GM21737 (cell line): Measurements from ENCODE around the gene METTL4.

ENCODE experiments used
- ATAC-seq: cut with Tn5 transposase; IDR thresholded peaks from one replicate; pipeline ENCODE4 v1.9.1; 2021; ENCODE audit warnings: mild to moderate bottlenecking, moderate library complexity; ENCODE audit not compliant: unreplicated experiment

Gene METTL4, protein sequence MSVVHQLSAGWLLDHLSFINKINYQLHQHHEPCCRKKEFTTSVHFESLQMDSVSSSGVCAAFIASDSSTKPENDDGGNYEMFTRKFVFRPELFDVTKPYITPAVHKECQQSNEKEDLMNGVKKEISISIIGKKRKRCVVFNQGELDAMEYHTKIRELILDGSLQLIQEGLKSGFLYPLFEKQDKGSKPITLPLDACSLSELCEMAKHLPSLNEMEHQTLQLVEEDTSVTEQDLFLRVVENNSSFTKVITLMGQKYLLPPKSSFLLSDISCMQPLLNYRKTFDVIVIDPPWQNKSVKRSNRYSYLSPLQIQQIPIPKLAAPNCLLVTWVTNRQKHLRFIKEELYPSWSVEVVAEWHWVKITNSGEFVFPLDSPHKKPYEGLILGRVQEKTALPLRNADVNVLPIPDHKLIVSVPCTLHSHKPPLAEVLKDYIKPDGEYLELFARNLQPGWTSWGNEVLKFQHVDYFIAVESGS

DNA sequence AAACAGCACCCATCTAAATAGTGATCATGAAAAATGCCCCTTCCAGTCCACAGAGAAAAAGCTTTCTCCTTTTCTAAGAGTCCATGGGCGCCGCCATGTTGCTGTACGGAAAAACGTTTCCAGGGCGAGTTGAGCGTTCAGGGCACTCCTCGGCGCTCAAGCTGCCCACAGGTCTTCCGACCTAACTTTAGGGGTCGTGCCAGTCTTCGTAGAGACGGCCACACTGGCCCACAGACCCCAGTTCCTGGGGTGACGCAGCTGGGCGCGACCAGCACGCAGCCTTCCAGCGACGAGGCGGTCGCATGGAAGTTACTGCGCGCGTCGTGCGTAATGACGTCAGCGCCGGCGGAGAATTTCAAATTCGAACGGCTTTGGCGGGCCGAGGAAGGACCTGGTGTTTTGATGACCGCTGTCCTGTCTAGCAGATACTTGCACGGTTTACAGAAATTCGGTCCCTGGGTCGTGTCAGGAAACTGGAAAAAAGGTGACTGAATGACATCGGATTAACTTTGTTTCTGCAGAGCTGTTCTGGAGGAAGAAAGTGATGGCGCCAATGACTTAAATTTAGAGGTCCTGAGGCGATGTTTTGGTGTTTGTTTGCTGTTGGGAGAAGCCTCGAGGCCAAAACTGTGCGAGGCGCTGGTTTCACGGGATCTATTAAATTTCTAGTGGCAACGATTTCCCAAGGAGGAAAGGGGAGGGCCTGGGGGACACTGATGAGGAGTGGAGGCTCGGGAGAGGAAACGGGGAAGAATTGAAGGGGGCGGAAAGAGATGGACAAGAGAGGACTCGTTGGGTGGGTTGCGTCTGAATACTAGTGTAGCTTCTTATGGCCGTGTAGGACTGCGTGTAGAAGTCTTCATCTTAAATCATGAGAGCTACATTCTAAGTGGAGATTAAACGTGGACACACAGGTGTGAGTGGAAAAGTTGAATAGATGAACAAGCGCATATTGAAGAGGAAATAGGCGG, at the start of gene METTL4, which contains the start of gene NDC80:
Gene METTL4, minus strand, starts transcription at position 306 of the 971 bp plus-strand sequence. CDS start 4,289 bp downstream, outside the sequence.
Gene NDC80, plus strand, starts transcription at position 358 of the 971 bp plus-strand sequence. CDS start 1,429 bp downstream, outside the sequence.
- peak; percentile 79 for ATAC-seq

GRCh38 chr18:2618009-2618408, 46.7 kb upstream of the METTL4 start:
- no peak for ATAC-seq

DNA sequence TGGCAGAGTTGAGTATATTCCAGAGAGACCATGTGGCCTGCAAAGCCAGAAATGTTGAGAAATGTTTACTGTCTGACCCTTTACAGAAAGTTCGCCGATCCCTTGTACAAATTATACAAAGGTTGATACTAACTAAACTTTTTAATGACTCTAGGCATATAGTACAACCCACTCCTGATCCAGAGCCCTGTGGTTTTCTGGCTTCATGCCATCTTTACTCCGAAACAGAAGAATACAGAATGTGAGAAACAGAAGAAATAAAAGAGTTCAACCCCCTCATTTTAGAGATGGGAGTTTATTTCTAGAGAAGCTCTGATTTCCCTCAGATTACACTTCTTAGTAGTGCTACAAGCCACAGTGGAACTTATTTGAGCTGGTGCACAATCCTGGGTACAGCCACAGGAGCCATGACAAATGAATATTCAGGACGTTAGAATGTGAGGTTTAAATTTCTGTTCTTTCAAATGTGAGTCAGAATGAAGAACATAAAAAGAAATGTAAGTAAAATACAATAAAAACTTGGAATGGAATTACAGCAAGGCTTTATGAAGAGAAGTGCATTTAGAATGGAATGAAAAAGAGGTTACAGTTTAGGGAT, 46.2 kb upstream of the METTL4 start:
- ATAC-seq, result no peak

DNA sequence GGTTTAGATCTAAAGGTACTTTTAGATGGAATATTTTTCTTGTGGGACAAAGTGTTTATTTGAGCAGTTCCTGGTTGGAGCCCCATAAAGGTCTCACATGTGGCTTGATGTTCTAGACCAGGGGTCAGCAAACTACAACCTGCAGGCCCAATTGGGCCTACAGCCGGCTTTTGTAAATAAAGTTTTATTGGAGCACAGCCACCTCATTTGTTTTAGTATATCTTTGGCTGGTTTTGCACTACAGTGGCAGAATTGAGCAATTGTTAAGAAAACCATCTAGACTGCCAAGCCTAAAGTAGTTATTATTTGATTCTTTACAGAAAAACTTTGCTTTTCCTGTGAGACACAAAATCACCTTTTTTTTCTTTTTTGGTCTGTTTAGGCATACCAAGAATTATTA, 41.7 kb upstream of the METTL4 start:
- no peak for ATAC-seq

- no peak for ATAC-seq
These were observed 39.2 kb upstream of the METTL4 start for GRCh38 chr18:2610549-2610948.

DNA sequence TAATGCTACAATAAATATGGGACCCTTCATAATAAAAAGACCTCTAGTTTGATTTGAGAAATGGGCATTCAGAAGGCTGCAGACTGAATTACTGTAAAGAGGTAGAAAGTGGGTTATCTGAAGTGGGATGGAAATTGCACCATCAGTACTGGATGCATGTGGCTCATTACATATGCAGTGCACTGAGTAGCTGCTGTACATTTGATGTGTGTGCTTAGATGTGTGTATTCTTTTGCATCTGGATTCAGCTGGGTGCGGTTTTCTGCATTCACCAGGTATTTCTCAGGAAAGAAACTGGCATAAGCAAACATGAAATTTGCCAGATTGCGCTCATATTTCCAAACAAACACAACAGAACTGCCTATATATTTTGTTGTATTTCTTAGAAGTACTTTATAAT, 38.3 kb upstream of the METTL4 start:
- no peak for ATAC-seq

DNA sequence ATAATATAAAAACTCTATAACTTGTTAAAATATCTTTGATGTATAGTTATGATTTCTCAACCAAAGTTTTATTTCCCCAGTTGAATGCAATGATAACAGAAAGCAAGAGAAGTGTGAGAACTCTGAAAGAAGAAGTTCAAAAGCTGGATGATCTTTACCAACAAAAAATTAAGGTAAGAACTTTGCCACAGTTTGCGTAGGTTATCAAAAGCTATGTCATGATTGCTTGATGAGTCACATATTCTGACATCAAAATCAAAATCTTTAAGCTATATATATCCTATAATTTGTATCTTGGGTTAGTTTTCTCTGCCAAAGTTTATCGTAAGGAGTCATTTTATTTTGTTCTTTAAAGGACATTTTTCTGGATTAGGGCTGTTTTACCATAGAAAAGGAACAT, 35.0 kb upstream of the METTL4 start:
- ATAC-seq, result no peak

- no peak for ATAC-seq
These were observed 31.5 kb upstream of the METTL4 start for GRCh38 chr18:2602844-2603243.

DNA sequence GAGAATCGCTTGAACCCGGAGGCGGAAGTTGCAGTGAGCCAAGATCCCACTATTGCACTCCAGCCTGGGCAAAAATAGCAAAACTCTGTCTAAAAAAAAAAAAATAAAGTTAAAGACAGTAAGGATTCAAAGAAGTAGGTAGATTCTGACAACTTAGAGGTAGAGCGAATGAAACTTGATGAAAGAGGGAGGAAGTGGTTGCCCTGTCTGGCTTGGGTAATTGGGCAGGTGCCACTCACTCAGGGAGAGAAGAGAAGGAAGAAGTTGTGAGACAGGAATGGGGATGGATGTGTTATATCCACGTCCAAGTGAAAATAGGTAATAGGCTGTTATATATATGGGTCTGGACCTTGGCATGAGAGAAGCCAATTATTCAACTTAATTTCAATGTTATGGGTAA, 26.3 kb upstream of the METTL4 start:
- ATAC-seq, result no peak

DNA sequence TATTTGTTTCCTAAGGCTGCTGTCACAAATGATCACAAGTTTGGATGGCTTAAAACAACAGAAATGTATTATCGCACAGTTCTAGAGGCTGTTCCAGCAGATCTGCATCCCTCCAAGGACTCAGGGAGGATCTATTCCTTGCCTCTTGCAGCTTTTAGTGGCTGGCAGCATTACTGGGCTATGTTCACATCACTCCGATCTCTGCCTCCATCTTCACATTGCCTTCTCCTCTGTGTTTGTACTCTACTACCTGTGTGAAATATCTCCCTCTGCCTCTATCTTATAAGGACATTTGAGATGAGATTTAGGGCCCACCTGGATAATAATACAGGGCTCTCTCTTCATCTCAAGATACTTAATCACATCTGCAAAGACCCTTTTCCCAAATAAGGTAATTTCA, 19.0 kb upstream of the METTL4 start:
- ATAC-seq, result no peak

DNA sequence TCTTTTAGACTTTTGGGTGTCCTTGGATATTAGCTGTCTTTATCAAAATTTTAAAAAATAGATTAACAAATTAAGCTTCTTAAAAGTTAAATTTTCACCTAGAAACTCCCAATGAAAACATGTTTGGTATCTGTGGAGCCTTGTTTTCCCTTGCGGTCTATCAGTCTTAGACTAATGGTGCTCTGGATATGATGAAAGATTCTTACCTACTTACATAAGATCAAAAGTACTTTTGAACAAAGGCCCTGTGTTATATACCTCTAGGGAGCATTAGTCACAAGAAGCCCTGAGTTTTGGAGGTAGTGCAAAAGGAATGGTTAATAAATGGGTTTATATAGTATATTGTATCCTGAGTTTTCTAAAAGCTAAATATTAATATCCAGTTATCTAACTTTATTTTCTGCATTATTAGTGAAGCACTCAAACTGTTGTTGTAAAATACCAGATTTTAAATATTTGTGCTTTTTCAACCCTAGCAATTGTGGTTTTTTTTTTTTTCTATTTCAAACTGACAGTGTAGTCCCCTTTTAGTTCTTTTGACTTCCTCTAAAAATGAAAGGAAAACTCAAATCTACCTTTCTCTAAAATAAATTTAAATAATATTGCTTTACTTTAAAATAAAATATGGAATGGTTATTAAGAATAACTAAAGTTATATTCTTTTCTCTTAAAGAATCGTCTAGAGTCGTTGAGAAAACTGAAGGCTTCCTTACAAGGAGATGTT, 18.2 kb upstream of the METTL4 start:
- ATAC-seq, result no peak

DNA sequence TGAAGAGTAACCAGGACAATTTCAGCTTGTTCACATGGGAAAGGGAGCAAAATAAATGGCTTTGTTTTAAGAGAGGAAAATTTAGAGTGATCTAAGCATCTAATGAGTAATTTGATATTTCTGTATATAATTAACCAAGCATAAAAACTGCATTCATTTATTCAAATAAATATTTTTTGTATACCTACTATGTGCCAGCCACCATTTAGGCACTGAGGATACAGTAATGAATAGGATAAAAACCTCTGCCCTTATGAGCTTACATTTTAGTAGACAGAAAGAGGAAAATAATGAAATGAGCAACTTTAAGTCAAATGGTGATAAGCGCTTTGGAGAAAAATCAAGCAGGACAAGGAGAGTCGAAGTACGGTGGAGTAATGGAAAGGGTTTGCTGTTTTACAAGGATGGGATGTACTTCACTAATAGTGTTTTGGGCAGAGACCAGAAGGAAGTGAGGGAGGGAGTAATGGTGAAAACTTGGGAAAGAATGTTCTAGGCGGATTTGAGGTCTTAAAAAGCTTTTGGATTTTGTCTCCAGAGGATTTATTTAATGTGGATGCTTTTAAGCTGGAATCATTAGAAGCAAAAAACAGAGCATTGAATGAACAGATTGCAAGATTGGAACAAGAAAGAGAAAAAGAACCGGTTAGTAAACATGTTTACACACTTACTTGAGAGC, 17.5 kb upstream of the METTL4 start:
- no peak for ATAC-seq

DNA sequence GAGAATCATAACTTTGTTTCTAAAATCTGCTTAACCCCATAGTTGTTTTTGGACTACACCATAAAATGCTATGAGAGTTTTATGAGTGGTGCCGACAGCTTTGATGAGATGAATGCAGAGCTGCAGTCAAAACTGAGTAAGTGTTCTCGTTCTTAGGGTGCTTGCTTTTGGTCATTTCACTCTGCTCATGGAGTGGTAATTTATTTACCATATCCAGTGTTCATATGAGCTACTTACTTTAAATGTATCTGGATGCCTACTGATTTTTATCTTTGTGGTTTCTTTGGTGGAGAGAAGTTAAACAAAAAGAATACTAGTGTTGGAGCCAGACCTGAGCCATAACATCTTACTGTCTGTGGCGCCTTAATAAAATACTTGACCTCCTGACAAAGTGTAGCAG, 16.5 kb upstream of the METTL4 start:
- no peak for ATAC-seq

DNA sequence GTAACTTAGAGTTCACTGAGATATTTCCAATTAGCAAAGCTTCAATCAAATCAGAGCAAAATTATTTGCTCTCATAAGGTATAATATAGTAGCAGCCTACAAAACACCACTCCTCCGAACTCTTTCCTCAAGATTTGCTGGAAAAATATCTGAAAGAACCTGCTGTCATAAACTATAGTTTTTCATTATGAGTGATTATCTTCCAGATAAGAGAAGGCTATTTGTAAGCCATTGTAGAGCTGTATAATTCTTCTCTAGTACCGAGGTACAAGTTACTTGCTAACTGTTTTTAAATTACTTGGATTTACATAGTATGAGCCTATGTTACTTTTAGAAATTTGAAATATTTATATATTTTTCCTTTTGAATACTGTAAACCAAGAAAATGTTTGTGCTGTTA, 2.1 kb upstream of the METTL4 start:
- ATAC-seq, result no peak

GRCh38 chr18:2572892-2573291, 1.6 kb upstream of the METTL4 start:
- ATAC-seq, result no peak

DNA sequence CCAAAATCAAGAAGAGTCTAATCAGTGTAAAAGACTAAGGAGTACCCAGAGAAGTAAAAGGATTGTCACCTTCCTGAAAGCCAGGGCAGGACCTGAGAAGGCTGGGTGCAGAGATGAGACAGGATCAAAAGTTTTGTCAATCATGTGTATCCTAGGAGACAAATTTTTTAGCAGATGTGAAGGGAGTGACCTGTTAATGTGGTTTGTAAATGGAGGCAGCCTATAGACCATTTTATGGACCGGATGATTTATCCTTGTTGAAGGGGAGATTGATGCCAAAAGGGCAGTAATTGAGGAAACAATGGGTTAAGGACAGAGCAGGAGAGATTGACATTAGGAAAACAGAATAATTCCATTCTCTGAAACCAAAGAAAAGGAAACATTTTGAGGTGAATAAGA, 865 bp upstream of the METTL4 start:
- ATAC-seq, result peak; percentile 12

DNA sequence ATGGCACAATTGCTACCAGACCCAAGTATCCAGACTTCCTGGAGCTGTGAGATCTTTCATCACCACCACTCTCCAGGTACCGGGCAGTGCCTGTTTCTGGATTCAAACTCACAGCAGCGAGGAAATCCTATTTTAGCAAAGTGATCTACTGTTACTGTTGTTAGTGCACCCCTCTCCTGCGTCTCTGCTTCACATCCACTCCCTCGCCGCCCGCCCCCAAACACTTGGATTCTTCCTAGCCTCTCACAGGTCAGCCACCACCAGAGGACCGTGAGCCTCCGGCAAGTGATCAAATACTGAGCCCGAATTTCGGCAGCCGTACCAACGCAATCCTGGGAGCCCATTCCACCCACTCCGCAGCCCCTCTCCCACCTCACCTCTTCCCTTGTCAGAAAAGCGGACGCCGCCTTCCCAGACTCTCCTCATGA, 519 bp downstream of the METTL4 start:
- peak; percentile 47 for ATAC-seq

DNA sequence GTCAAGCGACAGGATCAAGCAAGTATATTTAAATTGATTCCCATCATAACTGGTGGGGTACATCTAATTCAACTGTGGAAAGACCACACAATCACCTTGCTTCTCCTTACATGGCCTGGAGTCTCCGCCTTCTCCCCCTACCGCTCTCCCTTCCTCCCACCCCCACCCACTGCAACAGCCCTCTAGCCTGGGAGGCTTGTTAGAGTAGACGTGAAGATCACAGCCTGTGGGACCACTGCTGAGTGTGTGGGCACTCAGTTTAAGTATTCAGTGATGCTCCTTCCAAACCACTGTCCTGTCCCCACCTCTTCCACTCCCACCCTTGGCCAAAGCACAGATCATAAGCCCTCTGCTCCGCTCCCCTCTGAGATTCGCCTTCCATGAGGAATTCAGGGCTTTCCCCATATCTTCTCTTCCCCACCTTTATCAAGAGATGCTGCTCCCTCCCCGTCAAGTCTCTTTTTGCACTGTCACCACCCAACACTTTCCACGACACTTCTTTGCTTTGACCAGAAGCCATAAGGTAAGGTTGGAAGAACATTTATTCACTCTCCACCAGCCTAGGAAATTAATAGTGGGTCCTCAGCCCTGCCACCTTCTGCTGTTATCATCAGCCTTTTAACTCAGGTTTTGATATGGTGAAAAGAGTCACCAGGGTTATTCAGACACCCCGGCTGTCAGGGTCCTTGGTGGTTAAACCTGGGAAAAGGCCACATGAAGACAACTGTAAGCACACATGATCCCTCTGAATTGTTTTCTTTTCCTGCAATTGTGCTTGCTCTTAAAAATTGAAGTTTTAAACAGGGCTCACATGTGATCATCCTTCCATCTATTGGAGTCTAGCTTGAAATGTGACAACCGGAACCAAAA, 1.7 kb downstream of the METTL4 start:
- ATAC-seq, result no peak

DNA sequence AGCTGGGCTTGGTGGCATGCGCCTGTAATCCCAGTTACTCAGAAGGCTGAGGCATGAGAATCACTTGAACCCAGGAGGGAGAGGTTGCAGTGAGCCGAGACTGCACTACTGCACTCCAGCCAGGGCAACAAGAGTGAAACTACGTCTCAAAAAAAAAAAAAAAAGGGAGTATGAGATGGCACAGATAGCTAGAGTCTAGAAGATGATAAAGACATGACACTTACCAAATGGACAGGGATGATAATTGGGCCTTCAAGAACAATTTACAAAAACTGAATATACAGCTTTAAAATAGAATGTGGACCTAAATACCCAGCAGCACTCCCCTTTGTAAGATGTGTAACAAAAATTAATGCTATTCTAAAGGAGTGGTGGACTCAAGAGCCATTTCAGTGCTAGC, 2.7 kb downstream of the METTL4 start:
- ATAC-seq, result no peak
